Activated CD8-positive, alpha-beta memory T cell treated with anti-CD3 and anti-CD28 coated beads for 48 hours (primary cell): ENCODE results near the gene YIPF7.

Source experiments
- DNase-seq, 3 experiments: peaks; one replicate each; pipeline ENCODE4 v3.0.0-alpha.2; 2020; ENCODE audit warnings: low read depth in 2 of 3, low spot score in 2 of 3

Gene YIPF7

GRCh38 chr4:44623676-44624075, 27.7 kb downstream of the YIPF7 start:
- DNase-seq, result no peak

GRCh38 chr4:44616621-44617020, 34.8 kb downstream of the YIPF7 start:
- no peak for DNase-seq

- no peak for DNase-seq
These were observed 68.0 kb downstream of the YIPF7 start for GRCh38 chr4:44583393-44583792.

- DNase-seq, result no peak
These were observed 71.2 kb downstream of the YIPF7 start for GRCh38 chr4:44580231-44580630.

- no peak for DNase-seq
These were observed 72.5 kb downstream of the YIPF7 start for GRCh38 chr4:44578954-44579353.
